HG02885 (cell line): ENCODE measurements around the gene ZFYVE28.

Source experiments
- ATAC-seq: cut with Tn5 transposase; IDR thresholded peaks from one replicate; pipeline ENCODE4 v1.9.1; 2021; ENCODE audit warnings: mild to moderate bottlenecking; ENCODE audit not compliant: unreplicated experiment, poor library complexity

The ZFYVE28 gene

DNA sequence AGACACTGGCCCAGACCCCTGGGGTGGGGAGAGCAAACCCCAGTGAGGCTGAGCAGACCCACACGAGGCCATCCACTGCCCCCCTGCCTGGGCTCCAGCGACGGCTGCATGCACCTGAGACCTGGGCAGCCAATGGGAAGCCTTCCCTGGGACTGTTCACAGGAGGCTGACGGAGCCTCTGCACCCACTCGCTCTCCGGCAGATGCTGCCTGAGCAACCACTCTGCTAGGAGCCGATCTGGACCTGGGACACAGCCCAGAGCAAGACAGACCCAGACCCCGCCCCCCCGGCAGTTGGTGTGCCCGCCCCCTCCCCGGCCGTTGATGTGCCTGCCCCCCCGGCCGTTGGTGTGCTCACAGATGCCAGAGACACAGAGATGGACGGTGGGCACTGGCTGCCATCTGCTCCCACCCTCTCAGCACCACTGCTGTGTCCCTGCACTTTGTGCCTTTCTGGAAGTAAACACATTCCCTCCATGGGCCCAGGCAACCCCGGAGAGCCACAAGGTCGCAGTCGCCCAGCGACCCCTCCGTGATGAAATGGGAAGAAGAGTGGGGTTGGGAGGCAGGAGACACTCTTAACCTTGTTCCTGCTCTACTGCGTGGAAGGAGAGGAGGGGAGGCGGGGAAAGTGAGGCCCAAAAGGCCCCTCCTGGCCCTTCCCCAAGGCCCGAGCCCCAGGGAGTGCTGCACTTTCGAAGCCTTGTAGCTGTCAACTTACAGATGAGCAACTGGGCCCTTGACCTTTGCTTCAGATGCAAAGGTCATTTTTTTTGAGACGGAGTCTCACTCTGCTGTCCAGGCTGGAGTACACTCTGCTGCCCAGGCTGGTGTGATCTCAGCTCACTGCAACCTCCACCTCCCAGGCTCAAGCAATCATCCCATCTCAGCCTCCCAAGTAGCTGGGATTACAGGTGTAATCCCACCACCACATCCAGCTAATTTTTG is 62.0 kb downstream of the ZFYVE28 start:
- no peak for ATAC-seq

DNA sequence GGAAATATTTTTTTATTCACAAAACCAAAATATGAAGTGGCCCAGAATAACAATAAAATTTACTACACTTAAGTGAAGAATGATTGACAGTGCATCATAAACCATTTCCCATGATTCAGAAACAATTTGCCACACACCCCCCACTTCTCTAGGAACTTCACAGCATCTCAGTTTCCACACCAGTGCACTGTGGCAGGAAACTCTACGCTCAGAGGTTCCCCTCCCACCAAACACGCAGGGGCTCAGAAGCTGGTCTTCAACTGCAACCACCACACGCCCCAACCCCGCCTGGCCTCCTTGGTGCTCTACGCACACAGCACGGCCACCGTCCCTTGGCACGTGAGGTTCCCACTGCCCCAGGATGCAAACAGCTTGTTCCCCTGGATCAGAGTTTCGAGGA is 63.7 kb downstream of the ZFYVE28 start:
- ATAC-seq, result no peak

DNA sequence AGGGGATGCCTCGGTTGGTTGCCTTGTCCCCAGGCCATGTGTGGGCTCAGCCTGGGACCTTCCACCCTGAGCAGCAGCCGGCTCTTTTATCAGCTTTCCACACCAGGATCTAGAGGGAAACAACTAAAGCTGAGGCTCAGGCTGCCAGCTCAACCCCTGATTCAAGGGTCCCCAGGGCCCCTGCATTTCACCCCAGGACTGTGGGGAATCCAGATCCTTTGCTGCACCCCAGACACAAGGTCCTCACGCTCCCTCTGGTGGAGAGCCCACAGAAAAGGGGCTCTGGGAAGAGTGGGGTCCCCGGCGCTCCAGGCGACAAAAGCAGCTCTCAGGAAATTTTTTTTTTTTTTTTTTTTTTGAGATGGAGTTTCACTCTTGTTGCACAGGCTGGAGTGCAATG is 64.3 kb downstream of the ZFYVE28 start:
- no peak for ATAC-seq

DNA sequence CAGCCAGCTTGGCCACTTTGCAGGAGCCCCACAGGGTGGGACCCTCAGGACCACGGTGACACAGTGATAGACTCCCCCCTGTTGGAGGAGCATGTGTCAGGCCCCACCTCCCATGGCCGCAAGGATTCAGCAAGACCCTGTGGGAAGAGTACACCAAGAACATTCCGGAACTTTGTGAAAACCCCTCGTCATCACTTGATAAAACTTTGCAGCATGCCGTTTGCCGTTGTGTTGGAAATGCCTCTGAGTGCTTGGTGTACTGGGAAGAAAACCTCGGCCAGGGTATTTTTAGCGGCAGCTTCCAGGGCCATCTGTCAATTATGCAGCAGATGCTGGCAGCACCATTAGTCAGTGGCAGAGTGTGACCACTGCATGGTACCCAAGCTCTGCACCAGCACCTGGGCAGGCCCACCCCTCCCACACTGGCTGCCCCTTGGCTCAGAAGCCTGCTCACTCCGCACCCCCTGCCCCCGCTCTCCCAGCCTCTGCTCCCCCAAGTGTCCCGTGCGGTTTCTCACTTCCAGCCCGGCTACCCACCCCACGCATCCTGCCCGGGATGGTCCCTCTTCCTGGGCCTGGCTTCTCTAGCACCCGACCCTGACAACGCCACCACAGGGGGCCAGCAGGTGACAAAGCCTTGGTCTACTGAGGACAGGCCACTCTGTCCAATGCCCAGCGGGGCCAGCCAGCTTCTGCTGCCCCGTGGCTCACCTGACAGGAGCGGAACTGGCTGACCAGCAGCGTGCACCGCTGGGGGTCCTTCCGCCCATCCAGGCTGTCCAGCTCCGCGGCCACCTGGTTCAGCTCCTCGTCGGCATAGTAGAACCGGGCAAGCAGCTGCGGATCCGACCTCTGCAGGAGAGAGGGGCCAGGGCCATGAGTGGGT is 65.0 kb downstream of the ZFYVE28 start:
- ATAC-seq, result no peak

DNA sequence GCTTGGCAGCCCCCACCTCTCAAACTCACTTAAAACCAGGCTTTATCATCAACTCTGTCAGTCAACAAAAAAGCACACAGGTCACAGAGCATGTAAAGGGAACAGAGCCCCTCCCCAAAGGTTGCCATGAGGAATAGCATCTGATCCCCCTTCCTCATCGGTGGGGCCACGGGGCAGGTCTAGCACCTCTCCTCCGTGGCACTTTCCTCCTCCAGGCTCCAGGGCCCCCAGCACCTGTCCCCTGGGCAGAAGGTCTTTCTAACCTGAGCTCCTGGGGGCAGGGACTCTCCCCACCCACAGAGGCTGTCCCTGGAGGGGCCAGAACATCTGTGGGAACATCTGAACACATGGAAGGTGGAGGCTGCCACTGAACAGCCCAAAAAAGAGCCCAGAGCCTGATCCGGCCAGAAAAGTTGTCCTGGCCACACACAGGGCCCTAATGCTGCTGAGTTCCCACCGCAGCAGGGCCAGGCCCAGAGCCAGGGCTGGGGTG is 65.7 kb downstream of the ZFYVE28 start:
- no peak for ATAC-seq

DNA sequence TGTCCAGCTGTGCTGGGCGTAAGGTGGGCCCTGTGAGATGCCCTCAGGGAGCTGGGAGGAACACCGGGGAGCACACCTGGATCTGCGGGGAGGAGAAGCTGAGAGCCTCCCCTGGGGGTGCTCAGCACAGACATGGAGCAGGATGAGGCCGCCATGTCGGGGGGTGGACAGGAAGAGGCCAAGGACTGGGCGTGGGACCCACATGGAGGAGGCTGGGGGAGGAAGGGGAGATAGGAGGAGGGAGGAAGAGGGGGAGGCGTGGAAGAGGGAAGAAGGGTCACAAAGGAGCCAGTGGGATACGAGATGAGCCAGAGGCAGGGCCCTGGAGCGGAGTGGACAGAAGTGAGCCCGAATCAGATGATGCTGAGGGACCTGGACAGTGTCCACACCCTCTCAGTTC is 66.3 kb downstream of the ZFYVE28 start:
- ATAC-seq, result no peak

DNA sequence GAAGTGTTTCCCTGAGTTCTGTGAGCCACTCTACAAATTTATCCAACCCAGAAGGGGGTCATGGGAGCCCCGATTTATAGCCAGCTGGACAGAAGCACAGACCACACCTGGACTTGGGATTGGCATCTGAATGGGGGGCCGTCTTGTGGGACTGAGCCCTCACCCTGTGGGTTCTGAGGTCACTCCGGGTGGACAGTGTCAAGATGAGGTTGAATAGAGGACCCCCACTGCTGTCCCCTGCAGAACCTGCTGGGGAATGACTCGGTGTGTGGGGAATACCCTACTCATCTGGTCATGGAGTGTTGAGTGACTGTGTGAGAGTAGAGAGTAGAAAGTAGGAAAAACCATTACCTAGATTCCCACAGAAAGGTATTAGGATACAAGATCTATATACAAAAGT is 67.5 kb downstream of the ZFYVE28 start:
- no peak for ATAC-seq

DNA sequence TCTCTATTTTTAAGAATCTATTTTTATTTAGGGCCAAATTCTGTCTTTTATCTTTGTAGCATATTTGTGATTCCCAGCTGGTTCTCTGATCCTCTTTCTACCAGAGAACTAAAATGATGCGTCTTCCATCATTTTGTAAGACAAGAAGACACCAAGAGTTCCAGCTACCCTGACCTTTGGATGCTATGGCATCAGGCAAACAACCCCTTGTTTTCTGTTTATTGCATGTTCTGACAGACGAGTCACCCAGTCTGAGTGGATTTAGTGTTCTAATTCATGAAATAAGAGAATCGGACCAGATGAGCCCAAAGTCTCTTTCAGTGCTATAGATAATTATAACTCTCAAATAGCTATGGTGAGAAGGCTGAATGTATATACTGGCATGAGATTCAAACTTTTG is 69.7 kb downstream of the ZFYVE28 start:
- no peak for ATAC-seq

DNA sequence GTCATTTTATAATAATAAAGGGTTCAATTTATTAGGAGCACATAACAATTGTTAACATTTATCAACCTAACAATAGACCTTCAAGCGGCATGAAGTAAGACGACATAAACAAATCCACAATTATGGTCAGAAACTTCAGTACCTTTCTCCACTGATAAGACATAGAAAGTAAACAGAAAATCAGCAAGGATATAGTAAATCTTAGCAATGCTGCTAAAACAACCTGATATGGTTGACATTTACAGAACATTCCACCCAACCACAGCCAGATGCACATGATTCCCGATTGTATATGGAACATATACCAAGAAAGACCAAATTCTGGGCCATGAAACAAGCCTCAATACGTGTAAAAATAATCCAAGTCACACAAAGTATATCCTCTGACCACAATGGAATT is 71.3 kb downstream of the ZFYVE28 start:
- no peak for ATAC-seq

DNA sequence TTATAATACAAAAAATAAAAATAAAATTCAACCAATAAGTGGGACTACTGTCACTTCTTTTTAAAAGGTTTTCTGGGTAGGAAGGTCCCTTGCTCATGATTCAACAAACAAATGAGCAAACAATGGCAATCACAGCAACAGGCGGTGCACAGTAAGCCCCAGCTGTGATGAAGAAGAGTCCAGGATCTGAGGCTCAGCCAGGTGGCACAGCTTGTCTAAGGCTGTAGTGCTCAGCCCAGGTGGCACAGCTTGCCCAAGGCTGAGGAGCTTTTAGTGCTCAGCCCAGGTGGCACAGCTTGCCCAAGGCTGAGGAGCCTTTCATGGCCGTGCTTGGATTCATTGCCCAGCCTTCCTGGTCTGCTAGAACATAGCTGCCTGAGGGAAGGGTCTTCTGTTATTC is 75.0 kb downstream of the ZFYVE28 start:
- ATAC-seq, result no peak

DNA sequence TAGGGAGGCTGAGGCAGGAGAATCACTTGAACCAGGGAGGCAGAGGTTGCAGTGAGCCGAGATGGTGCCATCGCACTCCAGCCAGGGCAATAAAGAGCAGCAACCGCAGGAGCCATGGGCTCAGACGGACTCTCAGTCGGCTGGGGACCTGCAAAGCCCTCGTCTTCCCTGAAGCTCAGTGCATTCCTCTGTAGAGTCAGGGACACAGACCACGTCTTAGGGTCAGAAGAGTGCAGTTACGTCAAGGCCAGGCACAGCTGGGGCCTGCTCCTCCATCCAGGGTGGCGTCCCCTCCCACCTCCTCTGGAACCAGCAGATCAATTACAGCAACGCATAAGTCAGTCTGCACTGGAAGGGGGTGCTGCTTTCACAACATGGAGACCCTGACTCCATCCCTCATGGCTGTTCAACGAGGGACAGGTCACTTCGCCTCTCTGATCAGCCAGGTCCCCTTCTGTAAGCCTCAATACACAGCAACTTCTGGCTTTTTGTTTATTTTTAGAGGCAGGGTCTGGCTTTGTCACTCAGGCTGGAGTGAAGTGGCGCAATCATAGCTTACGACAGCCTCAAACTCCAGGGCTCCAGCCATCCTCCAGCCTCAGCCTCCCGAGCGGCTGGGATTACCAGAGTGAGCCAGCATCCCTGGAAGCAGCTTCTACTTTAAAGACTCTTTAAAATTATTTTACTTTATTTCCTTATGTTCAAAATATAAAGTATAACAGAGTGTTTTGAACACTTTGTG is 76.4 kb downstream of the ZFYVE28 start:
- ATAC-seq, result no peak

DNA sequence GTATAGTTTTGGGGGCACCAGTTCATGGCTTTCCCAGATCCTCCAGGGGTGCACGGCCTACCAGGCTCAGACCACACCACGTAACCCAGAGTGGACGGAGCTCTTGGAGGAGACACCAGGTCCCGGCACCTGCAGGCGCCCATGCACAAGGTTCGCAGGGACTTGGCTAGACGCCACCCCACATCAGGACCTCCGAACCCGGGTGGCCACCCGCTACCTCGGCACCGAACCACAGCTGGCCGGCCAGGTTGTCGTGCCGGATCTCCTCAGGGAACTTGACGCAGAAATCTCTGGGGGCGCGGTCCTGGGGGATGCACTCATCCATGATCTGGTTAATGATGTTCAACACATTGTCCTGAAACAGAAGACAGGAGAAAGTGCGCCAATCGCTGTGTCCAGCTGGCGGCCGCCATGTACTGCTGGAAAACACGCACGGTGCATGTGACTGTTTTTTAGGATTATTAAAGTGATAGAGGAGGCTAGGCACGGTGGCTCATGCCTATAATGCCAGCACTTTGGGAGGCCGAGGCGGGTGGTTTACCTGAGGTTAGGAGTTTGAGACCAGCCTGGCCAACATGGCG is 77.1 kb downstream of the ZFYVE28 start:
- no peak for ATAC-seq

DNA sequence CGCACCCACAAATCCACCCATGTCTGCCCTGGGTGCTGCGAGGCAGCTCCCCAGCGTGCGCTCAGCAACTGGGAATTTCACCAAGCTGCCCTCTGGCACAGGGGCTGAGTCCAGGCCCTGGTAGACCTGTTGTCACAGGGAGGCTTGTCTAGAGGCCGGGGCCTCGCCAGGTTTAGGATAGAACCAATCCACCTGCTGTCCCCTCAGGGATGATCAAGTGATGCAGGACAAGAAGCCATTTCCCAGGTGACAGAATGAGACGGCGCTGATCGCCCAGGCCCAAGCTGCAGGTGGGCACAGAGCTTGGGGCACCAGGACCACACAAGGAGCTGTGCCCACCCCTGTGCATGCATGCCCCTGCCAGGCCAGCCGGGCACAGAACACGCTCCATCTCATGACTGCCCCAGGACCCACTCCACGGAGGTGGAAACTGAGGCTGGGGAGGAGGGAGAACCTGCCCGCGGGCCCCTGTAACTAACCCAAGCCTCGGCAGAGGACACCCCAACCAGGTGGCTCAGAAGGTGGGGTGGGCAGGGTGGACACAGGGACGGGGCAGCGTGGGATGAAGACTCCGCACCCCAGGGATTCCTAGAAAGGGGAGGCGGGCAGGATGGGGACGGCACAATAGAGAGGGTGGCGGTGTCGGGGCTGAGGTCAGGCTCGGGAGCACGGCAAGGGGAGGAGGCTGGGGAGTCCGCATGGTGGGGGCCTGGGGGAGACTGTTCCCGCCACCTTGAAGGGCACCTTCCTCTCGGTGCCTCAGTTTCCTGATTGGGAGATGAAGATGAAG is 78.0 kb downstream of the ZFYVE28 start:
- no peak for ATAC-seq

DNA sequence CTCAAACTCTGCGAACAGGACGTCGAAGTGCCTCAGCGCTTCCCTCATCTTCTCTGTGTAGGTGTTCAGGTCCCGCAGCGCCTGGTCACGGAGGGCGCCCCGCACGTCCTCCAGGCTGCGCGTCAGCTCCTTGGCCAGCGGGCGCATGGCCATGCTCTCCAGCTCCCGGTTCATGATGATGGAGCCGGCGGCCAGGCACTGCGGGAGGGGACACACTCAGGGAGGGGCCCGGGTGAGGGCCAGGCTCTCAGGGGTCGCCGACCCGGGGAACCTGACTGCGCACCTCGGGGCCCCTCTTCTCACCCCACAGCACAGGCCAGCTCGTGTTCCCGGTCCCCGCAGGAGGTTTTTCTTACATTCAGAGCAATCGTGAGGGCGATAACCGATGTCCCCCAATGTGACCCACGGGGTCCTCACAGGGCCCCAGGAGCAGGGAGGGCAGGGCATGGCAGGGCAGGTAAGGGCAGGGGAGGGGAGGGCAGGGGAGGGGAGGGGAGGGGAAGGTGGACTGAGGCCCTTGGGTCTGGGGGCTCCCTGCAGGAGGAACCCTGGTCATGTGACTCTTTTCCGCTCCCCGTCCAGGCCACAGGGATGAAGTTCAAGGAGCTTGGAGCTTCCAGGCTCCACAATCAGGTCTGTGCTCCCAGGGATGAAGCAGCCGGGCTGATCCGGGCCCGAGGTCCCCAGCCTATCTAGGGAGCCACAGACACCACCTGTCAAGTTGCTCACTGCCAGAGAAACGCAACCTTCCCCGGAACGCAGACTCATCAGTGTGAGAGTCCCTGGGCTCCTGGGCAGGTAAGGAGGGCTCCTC is 78.8 kb downstream of the ZFYVE28 start:
- ATAC-seq, result no peak

DNA sequence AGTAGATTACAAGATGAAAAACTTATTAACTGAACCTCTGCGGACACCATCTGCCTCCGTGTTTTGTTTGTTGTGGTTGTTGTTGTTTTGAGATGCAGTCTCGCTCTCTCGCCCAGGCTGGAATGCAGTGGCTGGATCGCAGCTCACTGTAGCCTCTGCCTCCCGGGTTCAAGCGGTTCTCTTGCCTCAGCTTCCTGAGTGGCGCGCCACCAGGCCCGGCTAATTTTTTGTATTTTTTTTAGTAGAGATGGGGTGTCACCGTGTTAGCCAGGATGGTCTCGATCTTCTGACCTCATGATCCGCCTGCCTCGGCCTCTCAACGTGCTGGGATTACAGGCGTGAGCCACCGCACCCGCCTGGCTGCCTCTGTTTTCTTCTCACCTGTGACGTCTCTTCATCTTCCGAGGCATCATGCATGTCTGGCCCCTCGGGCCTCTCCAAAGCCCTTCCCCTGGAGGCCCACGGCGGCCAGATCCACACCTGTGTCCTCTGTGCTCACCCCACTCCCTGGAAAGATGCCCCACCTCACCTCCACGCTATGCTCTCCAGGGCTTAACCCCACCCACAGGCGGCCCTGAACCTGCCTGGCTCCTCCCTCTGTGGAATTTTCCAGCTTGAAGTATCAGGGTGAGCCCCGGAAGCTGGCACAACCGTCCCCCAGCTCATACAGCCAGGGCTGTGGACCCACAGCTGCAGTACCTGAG is 79.5 kb downstream of the ZFYVE28 start:
- no peak for ATAC-seq

DNA sequence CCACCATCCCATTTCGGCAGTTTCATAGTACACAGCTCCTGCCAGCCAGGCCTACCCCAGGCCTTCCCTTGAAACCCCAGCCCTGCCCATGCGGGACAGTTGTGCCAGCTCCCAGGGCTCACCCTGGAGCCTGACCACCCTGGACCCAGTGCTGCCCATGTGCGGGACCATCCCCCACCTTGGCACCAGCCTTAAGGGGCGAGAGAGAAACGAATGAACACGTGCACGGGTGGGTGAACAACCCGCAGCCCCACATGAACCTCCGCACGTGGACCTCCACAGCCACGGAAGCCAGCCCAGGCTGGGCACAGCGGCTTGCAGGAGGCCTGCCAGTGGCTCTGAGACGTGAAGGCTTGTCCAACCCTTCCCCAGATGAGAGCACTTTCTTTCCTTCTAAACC is 80.5 kb downstream of the ZFYVE28 start:
- ATAC-seq, result no peak

DNA sequence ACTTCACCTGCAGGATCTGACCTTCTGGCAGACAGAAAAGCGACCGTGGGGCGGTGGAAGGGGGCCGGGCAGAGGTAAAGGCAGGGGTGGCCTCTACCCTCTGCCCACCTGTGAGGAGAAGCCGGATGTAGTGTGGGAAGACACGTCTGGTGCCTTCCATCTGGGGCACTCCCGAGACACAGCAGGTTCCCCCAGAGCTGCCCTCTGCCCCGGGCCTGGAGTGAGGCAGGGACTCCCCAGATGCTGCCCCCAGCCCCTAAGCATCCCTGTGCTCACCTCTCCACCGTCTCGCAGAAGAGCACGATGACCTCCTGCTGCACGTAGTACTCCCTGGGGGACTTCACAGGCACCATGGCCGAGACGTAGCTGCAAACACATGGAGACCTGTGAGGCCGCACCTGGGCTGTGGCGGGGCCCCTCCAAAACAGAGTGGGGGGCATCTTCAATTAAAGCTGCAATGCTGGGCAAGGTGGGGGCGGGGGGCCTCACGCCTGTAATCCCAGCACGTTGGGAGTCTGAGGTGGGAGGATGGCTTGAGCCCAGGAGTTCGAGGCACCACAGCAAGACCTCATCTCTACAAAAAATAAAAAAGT is 81.2 kb downstream of the ZFYVE28 start:
- no peak for ATAC-seq

DNA sequence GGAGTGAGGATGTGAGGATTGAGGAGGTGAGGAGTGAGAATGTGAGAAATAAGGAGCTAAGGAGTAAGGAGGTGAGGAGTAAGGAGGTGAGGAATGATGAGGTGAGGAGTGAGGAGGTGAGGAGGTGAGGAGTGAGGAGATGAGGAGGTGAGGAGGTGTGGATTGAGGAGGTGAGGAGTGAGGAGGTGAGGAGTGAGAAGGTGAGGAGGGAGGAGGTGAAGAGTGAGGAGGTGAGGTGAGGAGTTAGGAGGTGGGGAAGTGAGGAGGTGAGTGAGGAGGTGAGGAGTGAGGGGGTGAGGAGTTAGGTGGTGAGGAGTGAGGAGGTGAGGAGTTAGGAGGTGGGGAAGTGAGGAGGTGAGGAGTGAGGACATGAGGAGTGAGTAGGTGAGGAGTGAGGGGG is 81.8 kb downstream of the ZFYVE28 start:
- ATAC-seq, result no peak
